HUDEP-2 (cell line): ENCODE data around the gene CLCN2.
A peak's percentile ranks its signal among the peaks of the same experiment; 100 is the strongest.

Experiments
- DNase-seq, 76 experiments: peaks; one replicate each; lab custom pipeline; 2025; ENCODE audit not compliant: unreplicated experiment in 76 of 76; lab: John Stamatoyannopoulos, UW

Gene CLCN2

DNA sequence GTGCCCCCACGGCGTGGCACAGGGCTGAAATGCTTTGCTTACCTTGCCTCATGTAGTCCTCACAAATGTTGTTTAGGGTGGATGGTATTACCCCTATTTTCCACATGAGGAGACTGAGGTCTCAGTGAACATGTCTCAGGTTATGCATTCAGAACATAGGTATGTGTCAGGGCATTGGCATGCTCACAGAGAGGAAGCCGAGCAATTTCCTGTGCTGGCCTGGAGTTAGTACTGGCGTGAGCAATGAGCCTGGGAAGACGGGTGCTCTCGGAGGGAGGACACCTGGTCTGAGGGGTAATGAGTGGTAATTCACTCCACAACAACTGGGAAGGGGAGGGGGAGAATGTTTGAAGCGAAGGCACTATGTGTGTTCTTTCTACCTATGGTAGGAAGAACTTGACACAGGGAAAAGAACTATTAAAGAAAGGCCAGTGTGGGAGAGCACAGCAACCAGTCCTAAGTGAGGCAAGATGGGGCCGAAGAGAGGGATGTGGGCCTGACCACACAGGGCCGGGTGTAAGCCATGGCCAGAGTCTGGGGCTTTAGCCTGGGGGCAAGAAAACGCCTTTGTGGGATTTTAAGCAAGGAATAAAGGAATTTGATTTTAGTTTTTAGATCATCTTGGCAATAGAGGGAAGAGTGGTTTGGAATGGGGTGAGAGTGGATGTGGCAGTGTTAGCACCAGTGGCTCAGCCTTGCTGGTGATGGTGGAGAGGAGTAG is 28.9 kb downstream of the CLCN2 start:
- DNase-seq = no peak

DNA sequence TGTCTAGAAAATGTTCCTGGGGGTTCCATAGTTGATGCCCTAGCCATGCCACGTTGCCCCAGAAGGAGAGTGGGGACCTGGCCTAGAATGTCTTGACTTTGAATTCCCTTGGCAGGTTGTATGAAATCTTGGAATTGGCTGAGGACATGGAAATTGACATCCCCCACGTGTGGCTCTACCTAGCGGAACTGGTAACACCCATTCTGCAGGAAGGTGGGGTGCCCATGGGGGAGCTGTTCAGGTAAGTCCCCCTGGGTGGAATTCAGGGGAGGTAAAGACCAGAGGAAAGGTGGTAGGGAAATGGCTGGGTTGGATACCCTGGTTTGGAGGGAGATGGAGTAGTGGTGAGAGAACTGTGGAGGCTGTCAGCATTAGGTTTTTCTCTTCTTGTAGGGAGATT is 32.9 kb downstream of the CLCN2 start:
- DNase-seq = no peak

DNA sequence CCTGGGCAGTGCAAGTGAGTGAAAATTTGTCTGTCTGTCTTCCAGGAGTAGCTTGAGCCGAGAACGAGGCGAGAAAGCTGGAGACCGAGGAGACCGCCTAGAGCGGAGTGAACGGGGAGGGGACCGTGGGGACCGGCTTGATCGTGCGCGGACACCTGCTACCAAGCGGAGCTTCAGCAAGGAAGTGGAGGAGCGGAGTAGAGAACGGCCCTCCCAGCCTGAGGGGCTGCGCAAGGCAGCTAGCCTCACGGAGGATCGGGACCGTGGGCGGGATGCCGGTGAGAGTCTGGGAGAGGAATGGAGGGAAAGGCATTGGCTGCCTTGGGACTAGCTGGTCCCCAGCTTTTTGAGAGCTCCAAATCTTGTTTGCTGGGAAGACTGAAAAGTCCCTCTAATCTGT is 34.2 kb downstream of the CLCN2 start:
- no peak for DNase-seq

DNA sequence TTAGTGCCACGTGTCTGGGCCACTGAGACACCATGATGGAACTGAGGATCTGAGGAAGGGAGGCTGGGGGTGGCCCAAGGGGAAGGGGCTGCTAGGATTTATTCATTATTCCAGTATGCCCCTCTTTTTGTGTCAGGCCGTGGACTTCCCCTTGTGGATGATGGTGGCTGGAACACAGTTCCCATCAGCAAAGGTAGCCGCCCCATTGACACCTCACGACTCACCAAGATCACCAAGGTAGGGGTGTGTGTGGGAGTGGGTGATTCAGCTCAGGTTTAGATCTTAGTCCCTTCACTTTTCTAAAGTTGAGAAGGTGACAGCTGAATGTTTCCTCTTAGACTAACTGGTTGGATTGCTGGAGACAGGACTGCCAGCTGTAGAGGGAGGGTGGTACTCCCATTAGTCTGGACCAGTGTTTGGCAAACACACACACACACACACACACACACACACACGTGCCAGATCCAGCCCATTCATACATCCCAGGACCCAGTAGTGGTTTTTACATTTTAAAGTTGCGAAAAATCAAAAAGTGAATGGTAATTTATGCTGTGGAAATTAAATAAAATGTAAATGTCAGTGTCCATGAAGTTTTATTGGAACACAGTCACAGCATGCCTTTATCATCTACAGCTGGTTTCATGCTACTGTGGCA is 35.6 kb downstream of the CLCN2 start:
- DNase-seq = no peak

DNA sequence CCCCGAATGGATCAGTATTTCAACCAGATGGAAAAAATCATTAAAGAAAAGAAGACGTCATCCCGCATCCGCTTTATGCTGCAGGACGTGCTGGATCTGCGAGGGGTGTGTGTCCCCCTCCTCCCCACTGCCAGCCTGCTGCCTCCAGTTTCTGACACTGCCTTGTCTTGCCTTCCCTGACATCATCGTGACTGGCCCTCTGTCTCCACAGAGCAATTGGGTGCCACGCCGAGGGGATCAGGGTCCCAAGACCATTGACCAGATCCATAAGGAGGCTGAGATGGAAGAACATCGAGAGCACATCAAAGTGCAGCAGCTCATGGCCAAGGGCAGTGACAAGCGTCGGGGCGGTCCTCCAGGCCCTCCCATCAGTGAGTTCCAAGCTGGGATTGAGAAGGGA is 36.1 kb downstream of the CLCN2 start:
- DNase-seq = no peak

DNA sequence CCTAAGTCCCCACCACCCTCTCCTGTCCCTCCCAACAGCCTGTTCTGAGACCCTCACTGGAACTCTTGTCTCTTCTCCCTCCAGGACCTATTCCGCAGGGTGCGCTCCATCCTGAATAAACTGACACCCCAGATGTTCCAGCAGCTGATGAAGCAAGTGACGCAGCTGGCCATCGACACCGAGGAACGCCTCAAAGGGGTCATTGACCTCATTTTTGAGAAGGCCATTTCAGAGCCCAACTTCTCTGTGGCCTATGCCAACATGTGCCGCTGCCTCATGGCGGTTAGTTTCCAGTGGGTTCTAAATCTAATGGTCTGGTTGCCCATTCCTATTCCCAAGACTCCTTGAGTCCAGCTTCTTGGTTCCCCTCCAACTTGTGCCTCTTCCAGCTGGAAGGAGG is 37.7 kb downstream of the CLCN2 start:
- no peak for DNase-seq

DNA sequence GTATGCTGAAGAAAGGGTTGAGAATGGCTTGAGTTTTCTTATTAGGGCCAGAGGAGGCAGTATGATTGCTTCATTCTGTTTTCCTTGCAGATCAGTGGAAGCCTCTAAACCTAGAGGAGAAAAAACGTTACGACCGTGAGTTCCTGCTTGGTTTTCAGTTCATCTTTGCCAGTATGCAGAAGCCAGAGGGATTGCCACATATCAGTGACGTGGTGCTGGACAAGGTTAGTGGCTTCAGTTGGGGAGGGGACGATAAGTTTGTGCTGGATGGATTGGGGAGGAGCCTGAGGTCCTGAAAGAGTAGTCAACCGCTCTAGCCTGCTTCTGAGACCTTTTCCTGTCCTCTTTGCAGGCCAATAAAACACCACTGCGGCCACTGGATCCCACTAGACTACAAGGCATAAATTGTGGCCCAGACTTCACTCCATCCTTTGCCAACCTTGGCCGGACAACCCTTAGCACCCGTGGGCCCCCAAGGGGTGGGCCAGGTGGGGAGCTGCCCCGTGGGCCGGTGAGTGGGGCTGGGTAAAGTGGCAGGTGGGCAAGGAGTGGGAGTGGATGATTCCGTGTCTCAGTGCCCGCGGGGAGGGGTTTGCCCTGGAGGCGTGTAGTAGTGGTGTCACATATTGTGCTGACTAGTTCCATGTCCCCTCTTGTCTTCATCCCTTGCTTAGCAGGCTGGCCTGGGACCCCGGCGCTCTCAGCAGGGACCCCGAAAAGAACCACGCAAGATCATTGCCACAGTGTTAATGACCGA is 38.5 kb downstream of the CLCN2 start:
- DNase-seq = no peak

DNA sequence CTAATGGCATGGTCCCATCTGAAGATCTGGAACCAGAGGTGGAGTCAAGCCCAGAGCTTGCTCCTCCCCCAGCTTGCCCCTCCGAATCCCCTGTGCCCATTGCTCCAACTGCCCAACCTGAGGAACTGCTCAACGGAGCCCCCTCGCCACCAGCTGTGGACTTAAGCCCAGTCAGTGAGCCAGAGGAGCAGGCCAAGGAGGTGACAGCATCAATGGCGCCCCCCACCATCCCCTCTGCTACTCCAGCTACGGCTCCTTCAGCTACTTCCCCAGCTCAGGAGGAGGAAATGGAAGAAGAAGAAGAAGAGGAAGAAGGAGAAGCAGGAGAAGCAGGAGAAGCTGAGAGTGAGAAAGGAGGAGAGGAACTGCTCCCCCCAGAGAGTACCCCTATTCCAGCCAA is 39.7 kb downstream of the CLCN2 start:
- no peak for DNase-seq

DNA sequence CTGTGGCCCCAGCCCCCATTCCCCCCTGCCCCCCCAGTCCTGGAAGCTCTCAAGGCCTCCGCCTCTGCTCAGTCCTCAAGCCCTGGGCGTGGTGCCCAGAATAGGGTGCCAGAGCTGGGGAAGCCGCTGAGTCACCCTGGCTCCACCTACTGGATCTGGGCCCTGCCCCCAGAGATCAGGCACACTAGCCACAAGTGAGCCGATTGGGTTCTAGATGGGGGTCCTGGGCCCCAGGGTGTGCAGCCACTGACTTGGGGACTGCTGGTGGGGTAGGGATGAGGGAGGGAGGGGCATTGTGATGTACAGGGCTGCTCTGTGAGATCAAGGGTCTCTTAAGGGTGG is 41.3 kb downstream of the CLCN2 start:
- DNase-seq = peak in 75 of 76 experiments; percentile 25 to 97 (median 92)

DNA sequence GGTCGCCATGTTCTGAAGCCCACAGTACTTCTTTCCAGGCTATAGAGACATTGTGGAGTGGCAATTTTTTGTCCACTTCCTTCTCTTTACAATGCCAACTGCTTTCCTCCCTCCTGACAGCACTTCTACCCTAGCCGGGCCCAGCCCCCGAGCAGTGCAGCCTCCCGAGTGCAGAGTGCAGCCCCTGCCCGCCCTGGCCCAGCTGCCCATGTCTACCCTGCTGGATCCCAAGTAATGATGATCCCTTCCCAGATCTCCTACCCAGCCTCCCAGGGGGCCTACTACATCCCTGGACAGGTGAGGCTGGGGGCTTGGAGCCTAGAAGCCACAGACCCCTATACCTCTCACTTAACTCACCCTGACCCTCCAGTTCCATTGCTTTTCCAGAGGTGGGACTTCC is 44.2 kb downstream of the CLCN2 start:
- DNase-seq = no peak

DNA sequence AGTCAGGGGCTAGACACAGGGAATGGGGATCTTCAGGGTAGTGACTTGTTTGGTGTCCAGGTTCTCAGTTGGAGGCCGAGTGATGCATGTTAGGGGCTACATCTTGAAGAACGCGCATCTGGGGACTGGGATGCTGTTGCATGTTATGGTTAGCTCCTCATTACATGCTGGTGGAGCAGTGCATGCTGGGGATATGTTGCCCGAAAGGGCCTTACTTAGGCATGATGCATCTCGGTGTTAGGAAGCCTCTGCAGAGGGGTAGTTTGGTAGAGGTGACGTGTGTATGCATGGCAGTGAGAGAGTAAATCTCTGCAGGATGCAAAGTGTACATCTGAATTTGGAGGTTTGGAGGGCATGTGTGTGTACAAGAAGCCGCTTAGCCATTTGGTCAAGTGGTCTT is 44.6 kb downstream of the CLCN2 start:
- DNase-seq = no peak

DNA sequence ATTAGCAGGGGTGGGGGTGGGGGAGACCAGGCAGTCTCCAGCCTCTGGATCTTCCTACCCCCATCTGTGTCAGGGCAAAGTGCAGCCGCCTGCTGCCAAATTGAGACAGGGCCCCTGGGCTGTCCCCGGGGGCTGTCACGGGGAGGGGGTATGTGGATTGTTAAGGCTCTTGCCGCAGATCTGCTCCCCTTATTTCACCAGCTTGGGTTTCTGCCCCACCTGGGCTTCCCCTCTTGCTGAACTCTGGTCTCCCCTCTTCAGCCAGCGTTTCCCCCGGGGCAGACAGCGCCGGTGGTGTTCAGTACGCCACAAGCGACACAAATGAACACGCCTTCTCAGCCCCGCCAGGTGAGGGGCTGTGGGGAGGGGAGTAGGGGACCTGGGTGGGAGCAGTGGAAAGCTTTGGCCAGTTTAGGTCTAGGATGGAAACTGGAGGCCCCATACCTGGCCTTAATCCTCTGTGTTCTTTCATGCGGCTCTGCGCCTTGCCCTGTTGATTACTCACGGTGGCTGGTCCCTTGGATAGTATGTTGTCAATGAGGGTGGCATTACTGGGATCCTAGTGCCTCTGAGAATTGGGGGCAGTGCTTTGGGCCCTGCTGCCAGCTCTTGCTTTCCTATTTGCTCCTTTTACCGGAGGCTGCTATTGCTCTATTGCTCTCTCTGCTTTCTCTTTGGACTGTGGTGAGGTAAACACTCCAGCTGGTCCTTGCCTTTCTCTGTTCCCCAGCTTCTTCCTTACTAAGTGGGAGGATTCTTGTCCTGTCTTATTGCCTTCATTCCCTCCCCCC is 45.3 kb downstream of the CLCN2 start:
- no peak for DNase-seq

DNA sequence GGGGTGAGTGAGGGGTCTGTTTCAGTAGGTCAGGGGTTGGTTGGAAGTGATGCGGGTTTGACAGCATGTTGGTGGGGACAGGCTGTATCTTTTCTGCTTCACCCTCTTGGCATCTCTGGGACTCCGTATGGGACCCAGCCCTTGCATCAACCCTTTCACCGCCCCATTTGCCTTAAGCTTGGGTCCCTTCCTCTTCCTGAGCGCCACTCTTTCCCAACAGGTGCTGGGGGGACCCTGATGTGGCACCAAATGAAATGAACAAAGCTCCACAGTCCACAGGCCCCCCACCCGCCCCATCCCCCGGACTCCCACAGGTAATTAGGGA is 45.9 kb downstream of the CLCN2 start:
- DNase-seq = peak in 1 of 76 experiments; percentile 28

DNA sequence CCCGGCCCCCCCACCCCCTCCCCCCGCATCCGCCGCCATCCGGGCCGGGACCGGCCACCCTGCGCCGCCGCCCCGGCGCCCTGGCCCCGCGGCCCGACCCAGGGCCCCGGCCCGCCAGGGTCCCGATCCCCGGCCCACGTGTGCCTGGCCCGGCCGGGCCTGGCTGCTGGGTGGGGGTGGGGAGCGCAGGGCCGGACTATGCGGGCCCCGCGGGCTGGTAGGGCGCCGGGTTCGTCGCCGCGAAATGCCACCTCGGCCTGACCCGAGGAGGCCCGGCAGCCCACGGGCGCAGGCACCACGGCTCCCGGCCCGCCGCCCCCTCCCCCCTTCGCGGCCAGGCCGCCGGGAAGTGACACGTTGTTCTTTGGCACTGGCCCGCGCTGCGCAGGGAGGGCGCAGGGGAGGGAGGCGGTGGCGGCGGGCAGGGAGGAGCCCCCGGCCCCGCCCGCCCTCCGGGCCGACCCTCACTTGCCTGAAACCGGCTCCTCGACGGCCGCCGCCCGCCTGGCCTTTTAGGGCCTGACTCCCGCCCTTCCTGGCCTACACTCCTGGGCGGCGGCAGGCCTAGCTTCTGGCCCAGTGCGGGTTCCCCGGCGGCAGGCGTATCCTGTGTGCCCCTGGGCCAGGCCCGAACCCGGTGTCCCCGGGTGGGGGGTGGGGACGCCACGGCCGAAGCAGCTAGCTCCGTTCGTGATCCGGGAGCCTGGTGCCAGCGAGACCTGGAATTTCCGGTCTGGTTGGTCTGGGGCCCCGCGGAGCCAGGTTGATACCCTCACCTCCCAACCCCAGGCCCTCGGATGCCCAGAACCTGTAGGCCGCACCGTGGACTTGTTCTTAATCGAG is 46.5 kb downstream of the CLCN2 start:
- peak in 70 of 76 experiments; percentile 5 to 76 (median 57) for DNase-seq

DNA sequence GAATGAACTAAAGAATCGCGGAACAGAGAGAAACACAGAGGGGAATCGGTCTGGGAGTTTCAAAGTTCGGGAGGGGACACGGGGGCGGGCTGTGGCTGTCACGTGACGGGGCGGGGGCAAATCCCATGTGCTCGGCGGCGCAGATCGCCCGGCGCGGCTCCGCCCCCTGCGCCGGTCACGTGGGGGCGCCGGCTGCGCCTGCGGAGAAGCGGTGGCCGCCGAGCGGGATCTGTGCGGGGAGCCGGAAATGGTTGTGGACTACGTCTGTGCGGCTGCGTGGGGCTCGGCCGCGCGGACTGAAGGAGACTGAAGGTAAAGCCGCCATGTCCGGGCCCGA is 47.1 kb downstream of the CLCN2 start, which contains the start of gene EIF4G1:
EIF4G1 (plus strand) TSS at position 244 of the 337 bp plus-strand sequence. CDS start 1,191 bp downstream, outside the sequence.
- peak in 75 of 76 experiments; percentile 28 to 93 (median 85) for DNase-seq

DNA sequence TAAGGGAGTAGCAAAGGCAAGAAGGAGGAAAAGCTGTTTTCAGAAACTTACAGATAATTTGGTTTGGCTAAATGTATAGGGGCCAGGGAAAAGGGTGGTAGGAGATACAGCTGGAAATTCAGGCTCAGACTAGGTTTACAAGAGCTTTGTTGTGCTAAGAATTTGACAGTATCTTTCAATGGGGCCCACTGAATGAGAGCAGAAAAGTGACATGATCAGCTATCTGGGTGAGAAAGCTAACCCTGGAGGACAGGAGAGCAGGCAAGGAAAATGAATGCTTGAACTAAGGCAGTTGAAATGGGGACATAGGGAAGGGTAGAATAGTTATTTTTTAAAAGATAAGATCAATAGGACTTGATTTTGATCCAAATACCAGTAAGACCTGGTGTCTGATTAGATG is 49.8 kb downstream of the CLCN2 start:
- DNase-seq = no peak

DNA sequence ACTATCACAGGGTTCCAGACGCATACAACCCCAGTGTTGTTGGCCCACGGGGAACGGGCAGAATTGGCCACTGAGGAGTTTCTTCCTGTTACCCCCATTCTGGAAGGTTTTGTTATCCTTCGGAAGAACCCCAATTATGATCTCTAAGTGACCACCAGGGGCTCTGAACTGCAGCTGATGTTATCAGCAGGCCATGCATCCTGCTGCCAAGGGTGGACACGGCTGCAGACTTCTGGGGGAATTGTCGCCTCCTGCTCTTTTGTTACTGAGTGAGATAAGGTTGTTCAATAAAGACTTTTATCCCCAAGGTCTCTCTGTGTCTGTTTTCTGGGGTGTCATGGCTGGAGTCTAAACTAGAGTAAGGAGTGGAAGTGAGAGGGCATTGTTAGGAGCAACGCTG is 52.7 kb downstream of the CLCN2 start:
- no peak for DNase-seq

DNA sequence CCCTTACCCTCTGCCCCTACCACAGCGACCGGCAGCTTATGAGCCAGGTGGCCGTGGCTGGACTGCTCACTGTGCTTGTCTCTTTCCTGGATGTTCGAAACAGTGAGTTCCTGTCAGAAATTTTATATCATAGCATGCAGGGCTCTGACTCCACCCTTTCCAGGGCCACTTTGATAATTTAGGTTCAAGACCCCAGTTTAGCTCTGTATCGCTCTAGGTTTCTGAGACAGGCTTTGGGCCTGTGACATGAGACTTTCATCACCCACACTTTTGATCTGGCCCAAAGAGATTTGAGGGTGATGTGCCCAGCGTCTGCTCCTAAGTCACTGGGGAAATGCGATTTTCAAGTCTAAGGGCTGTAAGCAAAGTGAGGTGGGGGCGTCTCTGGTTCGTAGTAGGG is 53.5 kb downstream of the CLCN2 start:
- peak in 1 of 76 experiments; percentile 32 for DNase-seq

DNA sequence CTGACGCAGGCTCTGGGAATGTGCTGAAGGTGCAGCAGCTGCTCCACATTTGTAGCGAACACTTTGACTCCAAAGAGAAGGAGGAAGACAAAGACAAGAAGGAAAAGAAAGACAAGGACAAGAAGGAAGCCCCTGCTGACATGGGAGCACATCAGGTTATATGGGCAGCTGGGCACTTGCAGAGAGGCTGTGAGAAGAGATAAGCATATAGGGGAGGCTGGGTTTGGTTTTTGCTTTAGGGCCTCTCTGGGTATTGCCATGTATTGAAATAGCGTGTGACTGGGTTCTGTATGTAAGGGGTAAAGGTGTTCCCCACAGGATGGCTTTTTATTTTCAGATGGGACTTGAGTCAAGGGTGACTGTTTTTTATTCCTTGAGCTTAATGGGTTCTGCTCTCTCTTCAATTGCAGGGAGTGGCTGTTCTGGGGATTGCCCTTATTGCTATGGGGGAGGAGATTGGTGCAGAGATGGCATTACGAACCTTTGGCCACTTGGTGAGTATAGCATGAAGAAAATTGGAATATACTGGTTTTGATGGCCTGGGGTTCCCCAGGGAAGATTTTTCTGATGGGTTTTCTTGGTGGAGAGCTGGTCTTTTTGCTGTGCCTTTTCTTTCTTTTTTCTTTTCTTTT is 54.9 kb downstream of the CLCN2 start:
- DNase-seq = peak in 51 of 76 experiments; percentile 4 to 63 (median 32)

DNA sequence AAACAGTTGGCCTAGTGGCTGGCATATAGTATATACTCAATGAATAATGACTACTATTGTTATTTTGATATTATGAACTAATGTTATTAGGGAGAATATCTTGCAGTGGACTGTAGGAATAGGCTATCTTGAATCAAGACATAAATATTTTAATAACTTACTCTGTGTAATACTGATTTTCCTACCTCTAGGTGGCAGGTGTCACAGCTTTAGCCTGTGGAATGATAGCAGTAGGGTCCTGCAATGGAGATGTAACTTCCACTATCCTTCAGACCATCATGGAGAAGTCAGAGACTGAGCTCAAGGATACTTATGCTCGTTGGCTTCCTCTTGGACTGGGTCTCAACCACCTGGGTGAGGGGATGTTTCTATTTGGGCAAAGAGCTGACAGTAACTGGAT is 55.8 kb downstream of the CLCN2 start:
- DNase-seq = peak in 10 of 76 experiments; percentile 1 to 30 (median 13)
